ENCODE measurements around the gene RPS21.

Gene RPS21

GRCh38 chr20:62361799-62362589 lies 24.9 kb upstream of the RPS21 start:
- no peak for ATAC-seq
- TF ChIP-seq ESRRG (CRISPR knock-in tag; IDR thresholded peaks at IDR 0.05), result no peak
- TF ChIP-seq TCF4 (CRISPR knock-in tag; IDR thresholded peaks at IDR 0.05; ENCODE audit: borderline replicate concordance), result no peak
- TF ChIP-seq ISL1 (CRISPR knock-in tag; IDR thresholded peaks at IDR 0.05), result no peak
- TF ChIP-seq TSHZ2 (CRISPR knock-in tag; IDR thresholded peaks at IDR 0.05), result no peak
- TF ChIP-seq OSR1 (CRISPR knock-in tag; IDR thresholded peaks at IDR 0.05), result no peak
- TF ChIP-seq ARNTL (CRISPR knock-in tag; IDR thresholded peaks at IDR 0.05; ENCODE audit: borderline replicate concordance, low read depth), result no peak
- TF ChIP-seq TOX (CRISPR knock-in tag; IDR thresholded peaks at IDR 0.05; ENCODE audit: borderline replicate concordance), result no peak
- no peak for TF ChIP-seq ZNF70 (CRISPR knock-in tag; IDR thresholded peaks at IDR 0.05)
- TF ChIP-seq SNAI2 (CRISPR knock-in tag; IDR thresholded peaks at IDR 0.05), result no peak
- no peak for TF ChIP-seq CSDC2 (CRISPR knock-in tag; IDR thresholded peaks at IDR 0.05)
- TF ChIP-seq ZFP3 (CRISPR knock-in tag; IDR thresholded peaks at IDR 0.05), result no peak

GRCh38 chr20:62362590-62362940 lies 24.3 kb upstream of the RPS21 start:
- no peak for TF ChIP-seq ESRRG (CRISPR knock-in tag; IDR thresholded peaks at IDR 0.05)
- no peak for TF ChIP-seq ZC3H10 (CRISPR knock-in tag; IDR thresholded peaks at IDR 0.05)
- no peak for TF ChIP-seq CSDC2 (CRISPR knock-in tag; IDR thresholded peaks at IDR 0.05)
- TF ChIP-seq ZNF565 (CRISPR knock-in tag; conservative IDR thresholded peaks at IDR 0.05; ENCODE audit: low read depth), result no peak
- TF ChIP-seq CREB5 (CRISPR knock-in tag; IDR thresholded peaks at IDR 0.05; ENCODE audit: low read depth), result no peak
- TF ChIP-seq ZNF8 (CRISPR knock-in tag; IDR thresholded peaks at IDR 0.05), result no peak
- no peak for TF ChIP-seq TSHZ2 (CRISPR knock-in tag; IDR thresholded peaks at IDR 0.05)
- no peak for TF ChIP-seq ZFP3 (CRISPR knock-in tag; IDR thresholded peaks at IDR 0.05)
- TF ChIP-seq ARNTL (CRISPR knock-in tag; IDR thresholded peaks at IDR 0.05; ENCODE audit: borderline replicate concordance, low read depth), result no peak
- ATAC-seq, result no peak

- ATAC-seq, result no peak
- no peak for TF ChIP-seq ZNF70 (CRISPR knock-in tag; IDR thresholded peaks at IDR 0.05)
- no peak for TF ChIP-seq TSHZ2 (CRISPR knock-in tag; IDR thresholded peaks at IDR 0.05)
- TF ChIP-seq POU6F1 (CRISPR knock-in tag; IDR thresholded peaks at IDR 0.05; ENCODE audit: borderline replicate concordance, low read depth), result no peak
- no peak for TF ChIP-seq BACH2 (CRISPR knock-in tag; IDR thresholded peaks at IDR 0.05; ENCODE audit: borderline replicate concordance)
- no peak for TF ChIP-seq ISL1 (CRISPR knock-in tag; IDR thresholded peaks at IDR 0.05)
- TF ChIP-seq ZNF8 (CRISPR knock-in tag; IDR thresholded peaks at IDR 0.05), result no peak
- TF ChIP-seq PATZ1 (CRISPR knock-in tag; IDR thresholded peaks at IDR 0.05; ENCODE audit: borderline replicate concordance), result no peak
- TF ChIP-seq TCF4 (CRISPR knock-in tag; IDR thresholded peaks at IDR 0.05; ENCODE audit: borderline replicate concordance), result no peak
- TF ChIP-seq OSR1 (CRISPR knock-in tag; IDR thresholded peaks at IDR 0.05), result no peak
- TF ChIP-seq ESRRG (CRISPR knock-in tag; IDR thresholded peaks at IDR 0.05), result no peak
These were observed 23.6 kb upstream of the RPS21 start for GRCh38 chr20:62362991-62363919.

Data from SK-N-SH treated with all-trans-retinoic acid at 6 μM for 48 hours (cell line).